A673 (cell line): ENCODE measurements around the gene PRKCI. TPM values are rescaled to one million over a fixed set of nuclear protein-coding genes. Genes with fewer than 3 reads are reported as not detected.

Experiments
- BruUV-seq: library from RNA; stranded (reverse); fragments of 400-500 nt; replicated peaks from 2 replicates; lab custom pipeline; 2021; lab: Mats Ljungman, UMichigan
- CTCF ChIA-PET: fragments of 300-600 bp; sonication (Branson Sonifier 250); formaldehyde crosslinking; loops from one replicate; lab custom pipeline; 2022; ENCODE audit warnings: antibody characterized with exemption; lab: Charles Lee
- POLR2A ChIA-PET: fragments of 300-600 bp; sonication (Branson Sonifier 250); formaldehyde crosslinking; loops from one replicate; lab custom pipeline; 2022; ENCODE audit warnings: antibody characterized with exemption; ENCODE audit not compliant: low non-redundant PET; lab: Charles Lee
- DNase-seq: peaks from one replicate; pipeline ENCODE4 v3.0.0-alpha.2; 2015; ENCODE audit warnings: low spot score
- H3K27ac ChIP-seq: fragments of 200-600 bp; sonication (generic); 2 replicates; pipeline ENCODE4 v1.5.1; 2016; ENCODE audit warnings: mixed run types, low read depth, mild to moderate bottlenecking, mixed read lengths, antibody characterized with exemption, low read length; ENCODE audit not compliant: poor library complexity, severe bottlenecking
- H3K27me3 ChIP-seq: fragments of 200-600 bp; sonication (generic); replicated peaks from 2 replicates; pipeline ENCODE4 v1.6.1; 2017; ENCODE audit warnings: mixed run types, low read depth, mild to moderate bottlenecking, mixed read lengths, antibody characterized with exemption, low read length; ENCODE audit not compliant: insufficient read depth, poor library complexity
- H3K36me3 ChIP-seq: fragments of 200-600 bp; sonication (generic); 2 replicates; pipeline ENCODE4 v1.6.1; 2016; ENCODE audit warnings: mixed run types, mild to moderate bottlenecking, mixed read lengths, antibody characterized with exemption, low read length; ENCODE audit not compliant: insufficient read depth, poor library complexity, severe bottlenecking
- H3K4me1 ChIP-seq: fragments of 200-600 bp; sonication (generic); 2 replicates; pipeline ENCODE4 v1.6.1; 2017; ENCODE audit warnings: mixed run types, mild to moderate bottlenecking, mixed read lengths, antibody characterized with exemption, low read length; ENCODE audit not compliant: insufficient read depth, poor library complexity, severe bottlenecking
- H3K4me3 ChIP-seq: fragments of 200-600 bp; sonication (generic); 2 replicates; pipeline ENCODE4 v1.5.1; 2016; ENCODE audit warnings: low read depth, mixed run types, mild to moderate bottlenecking, mixed read lengths, low read length; ENCODE audit not compliant: poor library complexity, severe bottlenecking
- H3K9me3 ChIP-seq: fragments of 200-600 bp; sonication (generic); 2 replicates; pipeline ENCODE4 v1.6.1; 2016; ENCODE audit warnings: mixed run types, low read depth, mild to moderate bottlenecking, mixed read lengths, antibody characterized with exemption, low read length; ENCODE audit not compliant: poor library complexity, severe bottlenecking
- EZH2 ChIP-seq: fragments of 200-600 bp; sonication (generic); IDR thresholded peaks from 2 replicates; pipeline ENCODE4 v1.6.1; 2017; ENCODE audit warnings: borderline replicate concordance, low read depth, mild to moderate bottlenecking, mixed read lengths, antibody characterized with exemption, low read length; ENCODE audit not compliant: poor library complexity, severe bottlenecking
- intact Hi-C: fragments of 100-400 bp; cut with micrococcal nuclease; formaldehyde crosslinking; loops from one replicate; pipeline ENCODE4 v1.10.0; 2022; ENCODE audit not compliant: unreplicated experiment
- total RNA-seq: library from RNA; stranded (reverse); gene quantifications from 2 replicates; pipeline ENCODE4 v1.2.3, GENCODE V29; 2021
- TF ChIP-seq, protein P1 (sequence below): fragments of 300-800, 200-600 bp; sonication (generic); conservative IDR thresholded peaks from 2 replicates; pipeline ENCODE4 v1.5.1; 2017; ENCODE audit warnings: low read depth, mild to moderate bottlenecking, antibody characterized with exemption, low read length, moderate library complexity, mixed read lengths

The PRKCI gene
- total RNA-seq, 1 experiment from 2014 or later, result 48.2 TPM

DNA sequence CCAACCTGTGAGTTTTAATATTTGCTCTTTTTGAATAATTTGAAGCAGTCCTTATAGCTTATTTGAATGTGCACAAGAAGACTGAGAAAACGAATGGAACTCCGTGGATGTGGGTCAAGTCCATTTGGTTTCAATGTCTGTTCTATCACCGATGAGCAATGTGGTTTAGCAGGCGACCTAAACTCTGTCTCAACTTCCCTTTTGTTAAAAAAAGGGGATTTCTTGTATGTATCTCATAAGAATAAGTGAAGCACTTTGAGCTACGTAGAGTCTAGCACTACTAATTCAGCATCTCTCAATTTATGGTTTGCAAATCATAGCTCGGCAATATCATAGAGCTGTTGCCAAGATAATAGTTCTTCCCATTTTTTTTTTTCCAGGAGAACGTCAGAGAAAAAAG lies 130.7 kb downstream of the PRKCI start:
- BruUV-seq, result no TSS peak
- Histone ChIP-seq H3K4me3 (no peak overlapping the region), H3K27ac (no peak overlapping the region), H3K9me3 (no peaks in the 10 kb centered on the region), H3K4me1 (peaks cover 5% of the 10 kb centered on the region), H3K27me3 (no peaks in the 10 kb centered on the region), H3K36me3 (no peaks in the 10 kb centered on the region)
- no peak for TF ChIP-seq EZH2
- TF ChIP-seq, protein P1, sequence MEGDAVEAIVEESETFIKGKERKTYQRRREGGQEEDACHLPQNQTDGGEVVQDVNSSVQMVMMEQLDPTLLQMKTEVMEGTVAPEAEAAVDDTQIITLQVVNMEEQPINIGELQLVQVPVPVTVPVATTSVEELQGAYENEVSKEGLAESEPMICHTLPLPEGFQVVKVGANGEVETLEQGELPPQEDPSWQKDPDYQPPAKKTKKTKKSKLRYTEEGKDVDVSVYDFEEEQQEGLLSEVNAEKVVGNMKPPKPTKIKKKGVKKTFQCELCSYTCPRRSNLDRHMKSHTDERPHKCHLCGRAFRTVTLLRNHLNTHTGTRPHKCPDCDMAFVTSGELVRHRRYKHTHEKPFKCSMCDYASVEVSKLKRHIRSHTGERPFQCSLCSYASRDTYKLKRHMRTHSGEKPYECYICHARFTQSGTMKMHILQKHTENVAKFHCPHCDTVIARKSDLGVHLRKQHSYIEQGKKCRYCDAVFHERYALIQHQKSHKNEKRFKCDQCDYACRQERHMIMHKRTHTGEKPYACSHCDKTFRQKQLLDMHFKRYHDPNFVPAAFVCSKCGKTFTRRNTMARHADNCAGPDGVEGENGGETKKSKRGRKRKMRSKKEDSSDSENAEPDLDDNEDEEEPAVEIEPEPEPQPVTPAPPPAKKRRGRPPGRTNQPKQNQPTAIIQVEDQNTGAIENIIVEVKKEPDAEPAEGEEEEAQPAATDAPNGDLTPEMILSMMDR, result no peak
- intact Hi-C loops, result no loop called here
- POLR2A ChIA-PET, result no interaction called here
- CTCF ChIA-PET, result no interaction called here
- no peak for DNase-seq

DNA sequence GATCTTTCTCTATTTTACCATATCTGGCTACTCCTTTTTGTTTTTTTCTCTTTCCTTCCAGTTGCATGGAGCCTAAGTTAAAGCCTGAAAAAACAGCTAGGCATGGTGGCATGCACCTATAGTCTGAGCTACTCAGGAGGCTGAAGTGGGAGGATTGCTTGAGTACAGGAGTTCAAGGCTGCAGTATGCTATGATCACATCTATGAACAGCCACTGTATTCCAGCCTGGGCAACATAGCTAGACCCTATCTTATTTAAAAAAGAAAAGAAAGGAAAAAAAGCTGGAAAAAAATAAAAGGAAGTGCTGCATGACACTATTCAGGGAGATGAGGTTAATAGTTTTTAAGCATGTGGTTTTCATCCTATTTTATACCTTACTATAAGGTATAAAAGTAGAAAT lies 131.3 kb downstream of the PRKCI start:
- ChIA-PET CTCF (no interaction called here), POLR2A (no interaction called here)
- Histone ChIP-seq H3K36me3 (no peaks in the 10 kb centered on the region), H3K9me3 (no peaks in the 10 kb centered on the region), H3K4me3 (no peak overlapping the region), H3K27ac (no peak overlapping the region), H3K4me1 (peaks cover 5% of the 10 kb centered on the region), H3K27me3 (no peaks in the 10 kb centered on the region)
- TF ChIP-seq, protein P1, result no peak
- no peak for TF ChIP-seq EZH2
- BruUV-seq, result no TSS peak
- intact Hi-C loops, result no loop called here
- no peak for DNase-seq

DNA sequence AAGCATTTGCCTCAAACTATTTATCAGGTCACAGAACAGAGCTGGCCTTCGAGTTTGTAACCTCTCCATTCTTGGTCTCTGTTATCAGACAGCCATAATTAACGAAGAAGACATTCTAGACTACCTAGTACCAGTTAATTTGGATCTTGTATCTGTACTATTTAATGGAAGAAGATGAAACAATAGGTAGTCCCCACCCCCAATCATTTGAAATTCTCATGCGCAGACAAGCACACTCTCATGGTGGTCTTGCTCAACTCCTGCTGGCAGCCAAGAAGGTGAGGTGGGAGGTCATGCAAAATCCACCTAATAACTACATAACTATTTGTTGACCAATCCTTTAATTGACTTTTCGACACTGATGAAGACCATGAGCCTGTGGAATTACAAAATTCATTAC lies 132.5 kb downstream of the PRKCI start:
- ChIA-PET POLR2A (no interaction called here), CTCF (no interaction called here)
- no peaks in the 10 kb centered on the region for H3K36me3 ChIP-seq
- H3K4me3 ChIP-seq, result no peak overlapping the region
- H3K4me1 ChIP-seq, result peaks cover 14% of the 10 kb centered on the region
- no TSS peak for BruUV-seq
- DNase-seq, result no peak
- H3K27me3 ChIP-seq, result no peaks in the 10 kb centered on the region
- intact Hi-C loops, result loop anchor here (5.0 kb wide), 1 partner anchor 132 kb away; the partner anchor contains the start of gene PRKCI
- no peak for TF ChIP-seq EZH2
- TF ChIP-seq, protein P1, result no peak
- no peaks in the 10 kb centered on the region for H3K9me3 ChIP-seq
- H3K27ac ChIP-seq, result no peak overlapping the region

Other genes with a start within 250 kb of the PRKCI start
- 6.7 and 11.2 TPM in 2 replicates for gene GPR160, start 184.4 kb upstream of the PRKCI start, total RNA-seq
- 49.2 and 55.4 TPM in 2 replicates for gene PHC3, start 40.7 kb upstream of the PRKCI start, total RNA-seq
- gene SKIL, start 135.3 kb downstream of the PRKCI start, total RNA-seq, result 43.2 and 47.9 TPM in 2 replicates
- gene CLDN11, start 196.4 kb downstream of the PRKCI start, total RNA-seq, result 0.52 TPM in 1 of 2 replicates, not detected in the other